OCI-LY7 (cell line): ENCODE measurements around the gene CCDC9B. TPM values are rescaled to one million over a fixed set of nuclear protein-coding genes. Genes with fewer than 3 reads are reported as not detected.
A peak's percentile ranks its signal among the peaks of the same experiment; 100 is the strongest.

Source experiments
- BruUV-seq: library from RNA; stranded (reverse); fragments of 400-500 nt; replicated peaks from 2 replicates; lab custom pipeline; 2021; lab: Mats Ljungman, UMichigan
- CTCF ChIA-PET: fragments of 300-600 bp; sonication (Branson Sonifier 250); formaldehyde crosslinking; loops from one replicate; lab custom pipeline; 2022; ENCODE audit warnings: antibody characterized with exemption; ENCODE audit not compliant: unreplicated experiment; lab: Charles Lee
- POLR2A ChIA-PET: fragments of 300-600 bp; sonication (Branson Sonifier 250); formaldehyde crosslinking; loops from one replicate; lab custom pipeline; 2022; ENCODE audit warnings: antibody characterized with exemption; lab: Charles Lee
- DNase-seq: peaks from one replicate; pipeline ENCODE4 v3.0.0-alpha.2; 2015; ENCODE audit warnings: low spot score
- H2AFZ ChIP-seq: fragments of 200-600 bp; sonication (generic), shearing (Covaris generic); 2 replicates; pipeline ENCODE4 v1.6.1; 2014; ENCODE audit warnings: mild to moderate bottlenecking, antibody characterized with exemption, low read length, moderate library complexity
- H3K27ac ChIP-seq: fragments of 200-600 bp; sonication (generic); 2 replicates; pipeline ENCODE4 v1.5.1; 2014; ENCODE audit warnings: mixed run types, low read depth, mild to moderate bottlenecking, moderate library complexity, low read length, inconsistent platforms; ENCODE audit not compliant: poor library complexity, severe bottlenecking
- H3K36me3 ChIP-seq: fragments of 200-600 bp; sonication (generic); 2 replicates; pipeline ENCODE4 v1.6.1; 2014; ENCODE audit warnings: mild to moderate bottlenecking, antibody characterized with exemption, low read length, moderate library complexity, mixed read lengths; ENCODE audit not compliant: insufficient read depth
- H3K4me1 ChIP-seq: fragments of 200-600 bp; sonication (generic); 2 replicates; pipeline ENCODE4 v1.5.1; 2014; ENCODE audit warnings: mild to moderate bottlenecking, low read length; ENCODE audit not compliant: insufficient read depth, poor library complexity, severe bottlenecking
- H3K4me2 ChIP-seq: fragments of 200-600 bp; sonication (generic); 2 replicates; pipeline ENCODE4 v1.6.1; 2014; ENCODE audit warnings: mild to moderate bottlenecking, low read length
- H3K4me3 ChIP-seq: fragments of 200-600 bp; sonication (generic); 2 replicates; pipeline ENCODE4 v1.5.1; 2014; ENCODE audit warnings: mild to moderate bottlenecking, low read depth, low read length; ENCODE audit not compliant: poor library complexity, severe bottlenecking
- H3K79me2 ChIP-seq: fragments of 200-600 bp; sonication (generic); 2 replicates; pipeline ENCODE4 v1.6.1; 2016; ENCODE audit warnings: low read depth, mild to moderate bottlenecking, low read length, moderate library complexity, mixed read lengths; ENCODE audit not compliant: insufficient read depth
- H3K9me2 ChIP-seq: fragments of 200-600 bp; sonication (generic); 2 replicates; pipeline ENCODE4 v1.6.1; 2016; ENCODE audit warnings: mild to moderate bottlenecking, low read length, mixed read lengths; ENCODE audit not compliant: insufficient read depth
- H3K9me3 ChIP-seq: fragments of 200-600 bp; sonication (generic); 2 replicates; pipeline ENCODE4 v1.6.1; 2014; ENCODE audit warnings: mild to moderate bottlenecking, mixed run types, low read length, mixed read lengths
- H4K20me1 ChIP-seq: fragments of 200-600 bp; sonication (generic); 2 replicates; pipeline ENCODE4 v1.6.1; 2014; ENCODE audit warnings: mild to moderate bottlenecking, antibody characterized with exemption, low read length, moderate library complexity, mixed read lengths; ENCODE audit not compliant: insufficient read depth
- CTCF ChIP-seq: fragments of 200-600 bp; sonication (generic); conservative IDR thresholded peaks from 2 replicates; pipeline ENCODE4 v1.5.1; 2014; ENCODE audit warnings: mild to moderate bottlenecking, antibody characterized with exemption, low read length, moderate library complexity, mixed read lengths
- EZH2phosphoT487 ChIP-seq: fragments of 200-600 bp; sonication (generic); IDR thresholded peaks from 2 replicates; pipeline ENCODE4 v1.6.1; 2018; ENCODE audit warnings: low read depth, borderline replicate concordance, mild to moderate bottlenecking, mixed run types, antibody characterized with exemption, low read length, moderate library complexity, mixed read lengths
- intact Hi-C: fragments of 100-400 bp; cut with micrococcal nuclease; formaldehyde crosslinking; loops from one replicate; pipeline ENCODE4 v1.10.0; 2022; ENCODE audit not compliant: unreplicated experiment
- total RNA-seq, 2 experiments: library from RNA; depleted of rRNA in 1 of 2; stranded (reverse); fragments of >200 nt in 1 of 2; shearing (Covaris generic) in 1 of 2; gene quantifications; 2 replicates each; pipeline ENCODE4 v1.2.3, GENCODE V29; 2014 to 2022

Gene CCDC9B
- total RNA-seq, 2 experiments from 2014 or later, result 1.4 TPM; not detected in 1

- intact Hi-C loops, result no loop called here
- Histone ChIP-seq H3K36me3 (no peaks in the 10 kb centered on the region), H2AFZ (no peak overlapping the region), H3K4me3 (no peak overlapping the region), H3K9me2 (no peaks in the 10 kb centered on the region), H3K4me1 (peaks cover 9% of the 10 kb centered on the region), H4K20me1 (no peaks in the 10 kb centered on the region), H3K9me3 (no peaks in the 10 kb centered on the region), H3K27ac (no peak overlapping the region), H3K4me2 (no peak overlapping the region), H3K79me2 (no peaks in the 10 kb centered on the region)
- DNase-seq, result no peak
- CTCF ChIA-PET, result no interaction called here
- no TSS peak for BruUV-seq
- POLR2A ChIA-PET, result interaction anchor here (1.1 to 1.2 kb wide), 2 partner anchors 8 to 36 kb away, joined by 3 to 4 read pairs; partner anchors contain the start of gene IVD
- TF ChIP-seq CTCF, result no peak
- no peak for TF ChIP-seq EZH2phosphoT487
Observed at GRCh38 chr15:40369474-40369869, 28.7 kb upstream of the CCDC9B start.

- no peaks in the 10 kb centered on the region for H3K9me2 ChIP-seq
- CTCF ChIA-PET, result no interaction called here
- no peaks in the 10 kb centered on the region for H3K79me2 ChIP-seq
- 0 out of 2 replicates have a peak overlapping the region, but pooled peaks have one; percentile 54 for H2AFZ ChIP-seq
- H3K36me3 ChIP-seq, result no peaks in the 10 kb centered on the region
- H3K4me2 ChIP-seq, result peak overlapping the region; percentile 72; the same call in 1 of the 2 replicates
- no peak for DNase-seq
- H3K4me3 ChIP-seq, result no peak overlapping the region
- no peak overlapping the region for H3K27ac ChIP-seq
- TF ChIP-seq CTCF (no peak), EZH2phosphoT487 (no peak)
- intact Hi-C loops, result loop anchor here (1.0 kb wide), 1 partner anchor 53 kb away; no protein-coding TSS in a partner anchor
- no peaks in the 10 kb centered on the region for H3K9me3 ChIP-seq
- H3K4me1 ChIP-seq, result peaks cover 9% of the 10 kb centered on the region
- POLR2A ChIA-PET, result interaction anchor here (1.1 to 1.2 kb wide), 2 partner anchors 9 to 37 kb away, joined by 3 to 4 read pairs; partner anchors contain the start of gene IVD
- no TSS peak for BruUV-seq
- no peaks in the 10 kb centered on the region for H4K20me1 ChIP-seq
Observed at GRCh38 chr15:40368719-40369473, 28.2 kb upstream of the CCDC9B start.
